Activated CD8-positive, alpha-beta memory T cell treated with anti-CD3 and anti-CD28 coated beads for 24 hours (primary cell): ENCODE data around the gene TFRC.
A peak's percentile ranks its signal among the peaks of the same experiment; 100 is the strongest.
"Not testable (repeated sequence)": the region's sequence is repeated elsewhere in the genome, so short reads cannot be mapped to it uniquely, and the experiment has no call there.

Experiments used
- DNase-seq: peaks from one replicate; pipeline ENCODE4 v3.0.0-alpha.2; 2020

The TFRC gene

DNA sequence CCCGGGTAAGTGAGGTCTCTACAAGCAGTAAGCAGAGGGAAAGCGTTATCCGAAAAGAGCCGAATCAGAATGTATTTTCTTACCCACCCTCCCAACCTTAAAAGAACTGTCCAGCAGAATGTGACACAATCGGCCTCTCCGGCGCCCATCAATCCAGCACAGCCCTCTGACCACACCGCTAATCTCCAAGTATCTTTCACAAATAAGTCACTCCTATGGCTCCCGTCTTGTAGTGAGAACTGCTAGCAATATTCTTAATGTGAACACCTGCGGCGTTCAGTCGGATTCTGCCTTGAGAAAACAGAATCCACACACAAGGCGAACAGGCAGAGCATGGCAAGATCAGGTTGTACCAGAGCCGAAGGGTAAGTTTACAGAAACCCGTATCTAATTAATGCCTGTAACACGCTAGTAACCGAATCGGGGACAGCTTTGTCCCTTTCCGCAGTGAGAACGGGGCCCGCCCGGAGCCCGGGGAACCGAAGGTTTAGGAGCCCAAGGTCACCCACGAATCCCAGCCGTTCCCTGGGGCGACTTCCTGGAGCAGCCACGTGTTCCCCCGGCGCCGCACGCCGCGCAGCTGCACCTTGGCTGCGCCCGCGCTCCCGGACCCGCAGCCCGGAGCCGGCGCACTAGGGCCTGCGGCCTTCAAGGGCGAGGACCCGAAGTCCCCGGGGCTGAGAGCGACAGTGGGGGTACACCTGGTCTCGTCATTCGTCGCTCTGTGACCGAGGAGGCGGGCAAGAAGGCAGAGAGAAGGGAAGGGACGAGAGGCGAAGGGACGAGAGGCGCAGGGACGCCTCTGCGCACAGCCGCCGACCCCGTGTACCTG, 672 bp downstream of the TFRC start:
- peak; percentile 86 for DNase-seq

DNA sequence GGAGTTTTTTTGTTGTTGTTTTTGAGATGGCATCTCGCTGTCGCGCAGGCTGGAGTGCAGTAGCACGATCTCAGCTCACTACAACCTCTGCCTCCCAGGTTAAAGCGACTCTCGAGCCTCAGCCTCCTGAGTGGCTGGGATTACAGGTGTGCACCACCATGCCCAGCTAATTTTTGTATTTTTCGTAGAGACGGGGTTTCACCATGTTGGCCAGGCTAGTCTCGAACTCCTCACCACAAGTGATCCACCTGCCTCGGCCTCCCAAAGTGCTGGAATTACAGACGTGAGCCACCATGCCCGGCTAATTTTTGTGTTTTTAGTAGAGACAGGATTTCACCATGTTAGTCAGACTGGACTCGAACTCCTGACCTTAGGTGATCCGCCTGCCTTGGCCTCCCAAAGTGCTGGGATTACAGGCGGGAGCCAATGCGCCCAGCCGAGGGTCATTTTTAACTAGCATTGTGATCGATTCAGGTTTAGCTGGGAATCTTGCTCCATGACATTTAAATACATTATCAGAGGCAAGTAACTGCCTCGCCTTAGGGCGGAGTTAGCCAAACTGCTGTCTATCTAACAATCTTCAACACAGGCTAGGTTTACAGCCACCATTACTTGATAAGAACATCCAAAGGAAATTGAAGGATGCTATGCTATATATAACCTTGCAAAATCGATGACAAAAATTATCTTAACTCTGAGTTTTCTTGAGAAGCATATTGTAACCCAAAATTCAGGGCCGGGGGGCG, 1.6 kb downstream of the TFRC start:
- not testable (repeated sequence) for DNase-seq

GRCh38 chr3:196079682-196080081, 2.2 kb downstream of the TFRC start:
- no peak for DNase-seq

DNA sequence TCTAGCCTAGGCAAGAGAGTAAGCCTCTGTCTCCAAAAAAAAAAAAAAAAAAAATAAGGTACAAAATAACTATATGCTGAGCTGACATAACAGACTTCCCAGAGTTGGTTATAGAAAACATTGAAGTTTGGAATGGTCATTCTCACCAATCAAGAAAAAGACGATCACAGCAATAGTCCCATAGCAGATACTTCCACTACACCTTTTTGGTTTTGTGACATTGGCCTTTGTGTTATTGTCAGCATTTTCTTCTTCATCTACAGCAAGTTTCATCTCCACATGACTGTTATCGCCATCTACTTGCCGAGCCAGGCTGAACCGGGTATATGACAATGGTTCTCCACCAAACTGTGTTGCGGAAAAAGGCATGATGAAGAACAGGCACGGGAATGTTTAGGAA, 6.9 kb downstream of the TFRC start:
- no peak for DNase-seq

DNA sequence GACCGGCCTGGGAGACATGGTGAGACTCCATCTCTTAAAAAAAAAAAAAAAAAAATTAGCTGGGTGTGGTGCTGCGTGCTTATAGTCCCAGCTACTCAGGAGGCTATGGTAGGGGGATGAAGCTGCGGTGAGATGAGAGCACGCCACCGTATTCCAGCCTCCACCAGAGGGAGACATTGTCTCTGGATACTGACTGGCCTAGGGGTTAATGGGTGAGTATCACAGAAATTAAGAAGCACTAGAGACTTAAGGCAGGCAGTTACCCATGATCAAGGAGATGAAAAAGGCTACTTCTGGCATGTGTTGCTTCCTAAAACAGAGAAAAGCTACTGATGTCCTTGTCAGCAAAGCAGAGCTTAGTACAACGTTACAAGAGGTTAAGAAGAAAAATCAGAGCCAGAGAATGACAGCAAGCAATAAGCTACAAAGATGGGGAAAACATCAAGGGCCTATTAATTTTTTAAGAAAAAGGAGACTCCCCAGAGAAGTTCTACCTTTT, 8.6 kb downstream of the TFRC start:
- peak; percentile 79 for DNase-seq

- DNase-seq, result no peak
These were observed 9.6 kb downstream of the TFRC start for GRCh38 chr3:196072313-196072712.

- DNase-seq, result not testable (repeated sequence)
These were observed 13.1 kb downstream of the TFRC start for GRCh38 chr3:196068812-196069211.

- DNase-seq, result no peak
These were observed 14.5 kb downstream of the TFRC start for GRCh38 chr3:196067439-196067838.

DNA sequence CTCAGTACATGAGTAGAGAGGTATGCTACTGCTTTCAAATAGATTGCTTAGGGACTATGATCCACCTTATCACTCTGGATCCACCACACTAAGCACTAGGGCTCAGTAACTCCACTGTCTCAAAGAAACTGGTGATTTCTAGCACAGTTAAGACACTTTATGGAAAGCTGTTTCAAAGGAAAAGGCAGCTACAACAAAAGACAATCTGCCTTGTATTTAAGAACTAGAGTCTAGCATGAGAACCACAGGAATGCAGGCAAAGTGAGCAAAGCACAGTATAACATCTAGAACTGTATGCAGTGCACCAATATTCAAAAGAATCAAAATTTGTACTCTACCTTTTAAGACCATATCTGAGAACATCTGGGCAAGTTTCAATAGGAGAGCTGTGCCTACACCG, 17.9 kb downstream of the TFRC start:
- DNase-seq, result no peak

DNA sequence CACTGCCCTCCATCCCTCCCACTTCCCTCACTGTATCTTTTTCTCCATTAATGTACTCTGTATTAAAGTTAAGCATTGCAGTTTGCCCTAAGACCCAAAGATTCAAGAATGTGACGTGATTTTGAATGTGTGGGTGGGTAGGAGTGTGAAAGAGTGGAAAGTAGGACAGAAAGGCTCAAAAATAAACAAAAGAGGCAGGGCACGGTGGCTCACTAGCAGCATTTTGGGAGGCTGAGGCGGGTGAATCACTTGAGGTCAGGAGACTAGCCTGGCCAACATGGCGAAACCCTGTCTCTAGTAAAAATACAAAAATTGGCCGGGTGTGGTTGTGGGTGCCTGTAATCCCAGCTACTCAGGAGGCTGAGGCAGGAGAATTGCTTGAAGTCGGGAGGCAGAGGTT, 18.4 kb downstream of the TFRC start:
- DNase-seq, result no peak

DNA sequence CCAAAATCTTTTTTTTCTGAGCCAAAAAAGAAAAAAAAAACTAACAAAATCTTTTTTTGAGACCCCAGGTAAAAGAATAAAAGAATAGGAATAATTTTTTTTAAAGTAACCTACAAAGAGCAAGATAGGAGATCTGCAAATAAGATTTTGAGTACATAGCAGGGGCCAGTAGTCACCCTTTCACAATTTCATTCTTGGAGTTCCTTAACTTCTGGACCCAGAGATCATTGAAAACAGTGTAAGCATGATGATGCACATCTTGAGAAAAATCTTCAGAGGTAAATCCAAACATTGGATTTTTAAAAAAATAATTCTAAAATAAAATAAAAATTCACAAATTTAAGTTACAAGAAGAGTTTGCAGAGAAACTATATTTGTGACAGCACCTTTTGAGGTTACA, 18.8 kb downstream of the TFRC start:
- no peak for DNase-seq

- no peak for DNase-seq
These were observed 21.1 kb downstream of the TFRC start for GRCh38 chr3:196060834-196061233.

DNA sequence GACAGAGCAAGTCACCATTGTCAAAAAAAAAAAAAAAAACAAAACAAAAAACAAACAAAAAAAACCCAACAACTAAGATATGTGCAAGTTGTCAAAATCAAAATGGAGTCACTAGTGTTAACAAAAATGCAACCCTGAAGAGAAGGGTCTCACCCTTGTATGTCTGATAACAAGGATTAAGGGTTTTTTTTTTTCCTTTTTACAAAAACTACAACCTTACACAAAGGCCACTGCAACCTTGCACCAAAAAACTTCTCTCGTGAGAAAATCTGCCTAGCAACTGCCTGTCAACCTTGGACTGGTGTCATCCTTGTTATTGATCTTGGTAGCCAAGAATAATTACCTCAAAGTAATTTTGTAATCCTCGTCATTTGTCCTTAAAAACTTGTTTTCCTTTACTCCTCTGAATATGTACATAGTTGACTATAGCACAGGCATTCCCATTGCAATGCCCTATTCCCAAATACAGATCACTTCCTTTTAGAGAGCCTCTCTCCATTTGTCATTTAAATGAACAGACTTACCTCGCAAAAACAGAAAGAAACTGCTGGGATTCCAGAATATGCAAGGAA, 24.0 kb downstream of the TFRC start:
- no peak for DNase-seq

- DNase-seq, result not testable (repeated sequence)
These were observed 25.5 kb downstream of the TFRC start for GRCh38 chr3:196056371-196056770.

DNA sequence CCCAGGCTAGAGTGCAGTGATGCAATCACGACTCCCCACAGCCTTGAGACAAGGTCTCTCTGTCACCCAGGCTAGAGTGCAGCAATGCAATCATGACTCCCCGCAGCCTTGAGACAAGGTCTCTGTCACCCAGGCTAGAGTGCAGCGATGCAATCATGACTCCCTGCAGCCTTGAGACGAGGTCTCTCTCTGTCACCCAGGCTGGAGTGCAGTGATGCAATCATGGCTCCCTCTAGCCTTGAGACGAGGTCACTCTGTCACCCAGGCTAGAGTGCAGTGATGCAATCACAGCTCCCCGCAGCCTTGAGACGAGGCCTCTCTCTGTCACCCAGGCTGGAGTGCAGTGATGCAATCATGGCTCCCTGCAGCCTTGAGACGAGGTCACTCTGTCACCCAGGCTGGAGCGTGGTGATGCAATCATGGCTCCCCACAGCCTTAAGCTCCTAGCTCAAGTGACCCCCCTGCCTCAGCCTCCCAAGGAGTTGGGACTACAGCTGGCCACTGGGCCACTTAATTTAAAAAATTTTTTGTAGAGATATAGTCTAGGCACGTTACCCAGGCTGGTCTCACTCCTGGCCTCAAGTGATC, 26.1 kb downstream of the TFRC start:
- DNase-seq, result no peak

- DNase-seq, result no peak
These were observed 26.6 kb downstream of the TFRC start for GRCh38 chr3:196055240-196055639.

- DNase-seq, result no peak
These were observed 27.2 kb downstream of the TFRC start for GRCh38 chr3:196054661-196055060.

- no peak for DNase-seq
These were observed 28.4 kb downstream of the TFRC start for GRCh38 chr3:196053487-196053886.

DNA sequence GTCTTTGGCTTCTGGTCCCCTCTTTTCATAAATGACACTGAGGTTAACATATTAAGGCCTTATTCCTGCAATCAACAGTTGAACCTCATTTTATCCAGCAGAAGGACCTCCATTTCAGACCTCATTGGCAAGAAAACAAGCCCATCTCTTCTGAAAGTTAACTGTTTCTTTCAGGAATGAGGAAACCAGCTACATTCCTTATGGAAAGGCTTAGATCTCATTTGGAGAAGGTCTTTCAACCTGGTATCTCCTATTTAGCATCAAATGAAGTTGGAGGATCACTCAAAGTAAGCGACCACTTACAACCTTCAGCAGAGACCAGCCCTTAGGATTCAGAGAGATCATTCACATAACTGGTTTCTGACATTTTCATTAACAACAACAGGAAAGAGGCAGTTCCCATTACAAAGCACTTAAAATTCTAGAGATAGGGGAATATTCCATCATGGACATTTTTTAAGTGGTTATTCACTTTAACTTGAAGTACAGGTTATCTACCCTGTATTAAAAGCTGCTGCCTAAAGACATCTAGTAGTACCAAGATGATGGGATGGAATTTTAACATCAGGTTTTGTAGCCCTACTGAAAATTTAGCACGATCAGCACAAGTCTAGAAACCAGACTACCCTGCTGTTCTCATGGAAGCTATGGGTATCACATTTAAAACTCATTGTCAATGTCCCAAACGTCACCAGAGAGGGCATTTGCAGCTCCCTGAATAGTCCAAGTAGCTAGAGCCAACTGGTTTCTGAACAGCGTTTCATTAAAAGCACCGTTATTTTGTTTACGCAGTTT, 30.4 kb downstream of the TFRC start:
- DNase-seq, result no peak

DNA sequence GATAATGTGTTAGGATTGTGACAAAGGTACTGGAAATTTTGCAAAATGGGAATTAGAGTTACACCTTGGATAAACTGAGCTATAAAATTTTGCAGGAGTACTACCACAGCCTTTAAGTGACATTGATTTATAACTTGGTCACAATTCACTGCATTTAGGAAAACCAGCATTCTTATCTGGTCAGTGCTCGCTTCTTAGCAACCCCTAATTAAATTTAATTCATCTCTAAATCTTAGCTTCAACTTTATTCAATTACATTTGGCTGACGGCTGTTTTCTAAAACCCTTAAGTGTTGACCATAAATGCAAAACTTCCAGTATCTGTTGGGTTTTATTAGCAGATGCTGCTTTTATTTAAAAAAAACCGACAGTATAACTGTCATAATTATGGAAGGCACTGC, 31.3 kb downstream of the TFRC start:
- no peak for DNase-seq

DNA sequence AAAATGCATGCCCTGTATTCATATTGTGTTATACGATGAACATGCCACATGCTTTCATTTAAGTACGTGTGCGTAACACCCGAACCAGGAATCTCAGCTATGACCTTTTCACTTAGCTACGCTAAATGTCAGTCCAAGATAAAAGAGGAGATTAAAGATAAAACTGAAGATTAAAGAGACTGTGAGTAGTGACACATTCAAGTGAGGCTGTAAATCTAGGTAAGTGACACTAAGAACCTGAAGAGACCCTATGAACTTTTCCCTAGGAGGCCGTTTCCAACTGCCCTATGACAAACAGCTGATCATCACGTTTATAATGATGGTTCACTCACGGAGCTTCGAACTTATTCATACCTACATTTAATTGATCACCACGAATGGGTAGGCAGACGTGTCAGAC, 32.2 kb downstream of the TFRC start:
- no peak for DNase-seq

DNA sequence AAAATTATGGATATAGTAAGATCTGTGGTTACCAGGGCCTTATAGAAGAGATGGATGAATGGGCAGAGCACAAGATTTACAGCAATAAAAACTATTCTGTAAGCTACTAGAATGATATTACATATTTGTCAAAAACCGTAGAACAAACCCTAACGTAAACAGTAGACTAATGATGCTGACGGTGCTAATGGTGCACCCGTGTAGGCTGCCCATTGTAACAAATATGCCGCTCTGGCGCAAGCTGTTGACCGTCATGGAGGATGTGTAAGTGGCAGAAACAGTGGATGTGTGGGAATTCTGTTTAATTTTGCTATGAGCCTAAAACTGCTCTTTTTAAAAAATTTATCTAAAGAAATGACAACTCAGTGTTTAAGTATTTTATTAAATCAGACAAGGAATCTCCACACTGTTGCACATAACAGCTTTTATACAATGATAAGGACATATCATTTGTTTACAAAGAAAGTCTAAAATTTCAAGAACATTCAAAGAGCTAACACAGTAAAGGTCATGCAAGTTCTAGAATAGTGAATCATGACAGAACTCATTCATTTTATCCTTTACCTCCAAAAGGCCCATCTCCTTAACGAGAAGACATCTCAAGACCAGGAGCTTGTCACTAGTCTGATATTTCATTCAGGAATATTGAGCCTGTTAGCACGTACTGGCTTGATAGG, 32.8 kb downstream of the TFRC start:
- DNase-seq, result no peak
